GM23248 (cell line): ENCODE measurements around the gene ZFAND2B.

Experiments used
- EZH2 ChIP-seq: fragments of 200-600 bp; sonication (generic); IDR thresholded peaks from 2 replicates; pipeline ENCODE4 v1.6.1; 2018; ENCODE audit warnings: antibody characterized with exemption, mild to moderate bottlenecking; ENCODE audit not compliant: insufficient read depth, poor library complexity, severe bottlenecking
- EZH2phosphoT487 ChIP-seq: fragments of 200-600 bp; sonication (generic); IDR thresholded peaks from 2 replicates; pipeline ENCODE4 v1.6.1; 2018; ENCODE audit warnings: antibody characterized with exemption, moderate library complexity, mild to moderate bottlenecking, low read depth; ENCODE audit not compliant: insufficient read depth

- no peak for TF ChIP-seq EZH2
- no peak for TF ChIP-seq EZH2phosphoT487
Measured at GRCh38 chr2:219183151-219183772, 23.3 kb upstream of the ZFAND2B start.
